Measurements from ENCODE around the gene SMLR1.

- TF ChIP-seq TEAD4 (IDR thresholded peaks at IDR 0.05) (no peak), TAF1 (IDR thresholded peaks at IDR 0.05; ENCODE audit: low read depth) (no peak), YY1 (IDR thresholded peaks at IDR 0.05; ENCODE audit: low read depth) (no peak), EP300 (IDR thresholded peaks at IDR 0.05; ENCODE audit: borderline replicate concordance) (no peak)
Measured at GRCh38 chr6:130827247-130828149, at the start of gene SMLR1.

Data from Ishikawa (cell line).